Erythroblast (primary cell): Measurements from ENCODE around the gene MUC15.
"Not testable (repeated sequence)": the region's sequence is repeated elsewhere in the genome, so short reads cannot be mapped to it uniquely, and the experiment has no call there.

Experiments used
- DNase-seq, 2 experiments: peaks; one replicate each; lab custom pipeline; 2025; lab: John Stamatoyannopoulos, UW
- GATA1 ChIP-seq: IDR thresholded peaks from 2 replicates; pipeline ENCODE4 v1.6.1; 2011; ENCODE audit warnings: low read depth, mild to moderate bottlenecking, control low read depth, low read length, moderate library complexity
- POLR2A ChIP-seq: IDR thresholded peaks from 2 replicates; pipeline ENCODE4 v1.6.1; 2011; ENCODE audit warnings: mild to moderate bottlenecking, low read length

Gene MUC15

GRCh38 chr11:26571861-26572654 is at the start of gene MUC15:
Gene MUC15 (minus strand): TSS chr11:26572263. CDS start chr11:26567094, 5,169 bp downstream.
- no peak for DNase-seq
- TF ChIP-seq POLR2A (no peak), GATA1 (no peak)

- no peak for TF ChIP-seq GATA1
- TF ChIP-seq POLR2A = no peak
- DNase-seq = no peak
Measured at GRCh38 chr11:26621132-26621531, 49.1 kb upstream of the MUC15 start.

GRCh38 chr11:26620282-26621045 is 48.4 kb upstream of the MUC15 start:
- no peak for DNase-seq
- TF ChIP-seq POLR2A (no peak), GATA1 (no peak)

- no peak for TF ChIP-seq GATA1
- no peak for DNase-seq
Measured at GRCh38 chr11:26618441-26618840, 46.4 kb upstream of the MUC15 start.

GRCh38 chr11:26613759-26614158 is 41.7 kb upstream of the MUC15 start:
- TF ChIP-seq GATA1 (no peak), POLR2A (no peak)
- no peak for DNase-seq

- TF ChIP-seq POLR2A (no peak), GATA1 (no peak)
- DNase-seq = no peak
Measured at GRCh38 chr11:26608507-26609146, 36.6 kb upstream of the MUC15 start.

- no peak for DNase-seq
Measured at GRCh38 chr11:26607725-26608506, 35.9 kb upstream of the MUC15 start.

GRCh38 chr11:26599876-26600434 is 27.9 kb upstream of the MUC15 start:
- TF ChIP-seq GATA1 = no peak
- no peak for DNase-seq

More at GRCh38 chr11:26607725-26608506, 35.9 kb upstream of the MUC15 start:
- no peak for TF ChIP-seq GATA1
- TF ChIP-seq POLR2A = no peak

- TF ChIP-seq GATA1 (no peak), POLR2A (no peak)
- DNase-seq = no peak
Measured at GRCh38 chr11:26599425-26599824, 27.4 kb upstream of the MUC15 start.

- TF ChIP-seq GATA1 (no peak), POLR2A (no peak)
- DNase-seq = no peak
Measured at GRCh38 chr11:26597899-26598298, 25.8 kb upstream of the MUC15 start.

- DNase-seq = not testable (repeated sequence)
Measured at GRCh38 chr11:26597049-26597689, 25.1 kb upstream of the MUC15 start.

GRCh38 chr11:26595207-26595865 is 23.3 kb upstream of the MUC15 start:
- DNase-seq = not testable (repeated sequence)
